Stimulated activated naive B cell treated with anti-CD40 and anti-IgM and Interleukin-4, amounts not matched to agents 10 μg/mL and 1 μg/mL and 100 μg/mL, for 72 hours (primary cell): ENCODE results near the gene LRRC4.

Experiments
- ATAC-seq, 2 donors: fragments of 150-1000 bp; cut with Tn5 transposase; replicated peaks; 2 replicates each; pipeline ENCODE4 v1.10.0; 2021; ENCODE audit warnings: moderate library complexity in 1 of 2
- DNase-seq: peaks from one replicate; pipeline ENCODE4 v3.0.0; 2021
- H3K27ac Mint-ChIP-seq: one replicate; pipeline ENCODE4 v1.8.0; 2022; ENCODE audit warnings: mild to moderate bottlenecking, mixed read lengths
- H3K27me3 Mint-ChIP-seq, 2 donors: one replicate each; pipeline ENCODE4 v1.8.0; 2022; ENCODE audit warnings: mixed read lengths in 2 of 2
- H3K36me3 Mint-ChIP-seq, 2 donors: one replicate each; pipeline ENCODE4 v1.8.0; 2022; ENCODE audit warnings: mixed read lengths in 2 of 2, mild to moderate bottlenecking in 1 of 2
- H3K4me1 Mint-ChIP-seq, 2 donors: one replicate each; pipeline ENCODE4 v1.8.0; 2022; ENCODE audit warnings: mixed read lengths in 2 of 2, mild to moderate bottlenecking in 1 of 2
- H3K4me3 Mint-ChIP-seq, 2 donors: one replicate each; pipeline ENCODE4 v1.8.0; 2022; ENCODE audit warnings: mild to moderate bottlenecking in 2 of 2, mixed read lengths in 2 of 2, moderate library complexity in 1 of 2
- H3K9me3 Mint-ChIP-seq, 2 donors: one replicate each; pipeline ENCODE4 v1.8.0; 2022; ENCODE audit warnings: mixed read lengths in 2 of 2, mild to moderate bottlenecking in 1 of 2

The LRRC4 gene

DNA sequence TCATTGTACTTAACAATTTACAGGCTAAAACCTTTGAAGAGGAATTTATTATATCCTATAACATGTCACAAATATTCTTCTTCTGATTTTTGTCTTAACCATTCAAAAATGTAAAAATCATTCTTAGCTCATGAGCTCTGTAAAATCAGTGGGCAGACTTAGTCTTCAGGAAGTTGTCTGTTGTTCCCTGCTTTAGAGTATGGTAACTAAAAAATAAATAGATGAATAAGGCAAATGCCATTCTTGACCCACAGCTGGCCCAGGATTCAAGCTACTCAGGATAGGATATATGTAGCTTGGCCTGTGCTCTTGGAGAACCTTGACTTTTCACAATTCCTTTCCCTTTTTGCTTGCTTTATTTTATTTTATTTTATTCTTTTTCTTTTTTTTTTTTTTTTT is 51.5 kb downstream of the LRRC4 start:
- Mint-ChIP-seq H3K9me3 (peaks cover 21 to 23% of the 10 kb centered on the region in 2 donors), H3K4me1 (peaks cover 14 to 25% of the 10 kb centered on the region in 2 donors), H3K36me3 (peaks cover 55 to 80% of the 10 kb centered on the region in 2 donors), H3K27me3 (no peaks in the 10 kb centered on the region), H3K4me3 (no peak overlapping the region), H3K27ac (peak overlapping the region; percentile 20)
- DNase-seq (no peak), ATAC-seq (peak; percentile 43 to 66)

DNA sequence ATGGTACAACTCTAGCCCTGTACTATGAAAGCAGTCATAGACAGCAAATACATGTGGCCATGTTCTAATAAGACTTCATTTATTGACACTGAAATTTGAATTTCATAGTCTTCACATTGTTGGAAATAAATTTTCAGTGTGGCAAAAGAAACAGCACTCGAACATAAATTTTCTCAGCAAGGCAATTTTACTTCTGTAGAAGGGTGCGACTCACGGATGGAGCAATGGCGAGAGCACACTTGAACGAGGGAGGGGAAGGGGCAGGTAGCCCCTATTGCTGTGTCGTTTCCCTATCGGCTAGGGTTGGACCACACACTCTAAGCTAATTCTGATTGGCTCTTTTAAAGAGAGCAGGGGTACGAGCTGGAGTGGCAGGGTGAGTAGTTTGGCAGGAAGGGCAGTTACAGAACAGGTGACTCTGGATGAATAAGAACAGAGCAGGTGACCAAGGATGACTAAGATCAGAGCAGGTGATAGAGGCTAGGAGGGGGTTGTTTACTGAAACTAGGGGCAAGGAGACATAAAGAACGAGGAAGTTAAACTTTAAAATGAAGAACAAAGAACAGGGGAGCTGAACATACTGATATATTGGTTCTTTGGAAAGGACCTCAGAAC is 52.0 kb downstream of the LRRC4 start:
- DNase-seq (peak; percentile 15), ATAC-seq (peak; percentile 54 to 61)
- Mint-ChIP-seq H3K4me1 (peaks cover 14 to 25% of the 10 kb centered on the region in 2 donors), H3K27me3 (no peaks in the 10 kb centered on the region), H3K9me3 (peaks cover 21 to 23% of the 10 kb centered on the region in 2 donors), H3K4me3 (peak overlapping the region in 1 of 2 donors; percentile 17), H3K36me3 (peaks cover 55 to 80% of the 10 kb centered on the region in 2 donors), H3K27ac (peak overlapping the region; percentile 20)

DNA sequence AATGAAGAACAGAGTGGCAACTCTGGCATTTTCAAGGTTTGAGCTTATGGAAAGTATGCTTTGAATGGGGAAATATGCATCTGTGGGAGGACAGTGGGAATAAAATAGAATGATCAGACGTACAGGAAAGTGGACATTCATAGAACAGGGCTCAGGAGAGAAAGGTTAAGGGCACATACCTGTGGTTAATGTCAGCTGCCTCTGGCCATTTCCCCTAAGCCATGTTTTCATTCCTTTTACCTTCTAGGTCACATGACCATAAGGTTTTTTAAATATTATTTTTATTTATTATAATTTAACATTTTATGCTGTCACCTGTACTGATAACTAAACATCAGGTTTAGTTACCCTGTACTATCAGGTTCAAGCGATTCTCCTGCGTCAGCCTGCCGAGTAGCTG is 52.8 kb downstream of the LRRC4 start:
- no peak for ATAC-seq
- peaks cover 21 to 23% of the 10 kb centered on the region in 2 donors for H3K9me3 Mint-ChIP-seq
- H3K27ac Mint-ChIP-seq: peak overlapping the region; percentile 56
- no peaks in the 10 kb centered on the region for H3K27me3 Mint-ChIP-seq
- peak overlapping the region in 1 of 2 donors; percentile 36 for H3K4me3 Mint-ChIP-seq
- DNase-seq: no peak
- H3K36me3 Mint-ChIP-seq: peaks cover 60 to 83% of the 10 kb centered on the region in 2 donors
- H3K4me1 Mint-ChIP-seq: peaks cover 14 to 22% of the 10 kb centered on the region in 2 donors
